ENCODE results near the gene RASGRF2.

The RASGRF2 gene

GRCh38 chr5:81058121-81058520 lies 98.0 kb downstream of the RASGRF2 start:
- Mint-ChIP-seq H3K4me1 (no peaks in the 10 kb centered on the region), H3K27me3 (ENCODE audit: low read depth, poor library complexity) (peaks cover 15% of the 10 kb centered on the region), H3K36me3 (ENCODE audit: low read depth) (no peaks in the 10 kb centered on the region), H3K4me3 (no peak overlapping the region), H3K27ac (no peak overlapping the region), H3K9me3 (peaks cover 10% of the 10 kb centered on the region)
- no peak for DNase-seq
- TF ChIP-seq, protein P1, sequence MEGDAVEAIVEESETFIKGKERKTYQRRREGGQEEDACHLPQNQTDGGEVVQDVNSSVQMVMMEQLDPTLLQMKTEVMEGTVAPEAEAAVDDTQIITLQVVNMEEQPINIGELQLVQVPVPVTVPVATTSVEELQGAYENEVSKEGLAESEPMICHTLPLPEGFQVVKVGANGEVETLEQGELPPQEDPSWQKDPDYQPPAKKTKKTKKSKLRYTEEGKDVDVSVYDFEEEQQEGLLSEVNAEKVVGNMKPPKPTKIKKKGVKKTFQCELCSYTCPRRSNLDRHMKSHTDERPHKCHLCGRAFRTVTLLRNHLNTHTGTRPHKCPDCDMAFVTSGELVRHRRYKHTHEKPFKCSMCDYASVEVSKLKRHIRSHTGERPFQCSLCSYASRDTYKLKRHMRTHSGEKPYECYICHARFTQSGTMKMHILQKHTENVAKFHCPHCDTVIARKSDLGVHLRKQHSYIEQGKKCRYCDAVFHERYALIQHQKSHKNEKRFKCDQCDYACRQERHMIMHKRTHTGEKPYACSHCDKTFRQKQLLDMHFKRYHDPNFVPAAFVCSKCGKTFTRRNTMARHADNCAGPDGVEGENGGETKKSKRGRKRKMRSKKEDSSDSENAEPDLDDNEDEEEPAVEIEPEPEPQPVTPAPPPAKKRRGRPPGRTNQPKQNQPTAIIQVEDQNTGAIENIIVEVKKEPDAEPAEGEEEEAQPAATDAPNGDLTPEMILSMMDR (IDR thresholded peaks at IDR 0.05): no peak

- no peaks in the 10 kb centered on the region for H3K4me1 Mint-ChIP-seq
Observed at GRCh38 chr5:81065492-81065891, 105.3 kb downstream of the RASGRF2 start.

DNA sequence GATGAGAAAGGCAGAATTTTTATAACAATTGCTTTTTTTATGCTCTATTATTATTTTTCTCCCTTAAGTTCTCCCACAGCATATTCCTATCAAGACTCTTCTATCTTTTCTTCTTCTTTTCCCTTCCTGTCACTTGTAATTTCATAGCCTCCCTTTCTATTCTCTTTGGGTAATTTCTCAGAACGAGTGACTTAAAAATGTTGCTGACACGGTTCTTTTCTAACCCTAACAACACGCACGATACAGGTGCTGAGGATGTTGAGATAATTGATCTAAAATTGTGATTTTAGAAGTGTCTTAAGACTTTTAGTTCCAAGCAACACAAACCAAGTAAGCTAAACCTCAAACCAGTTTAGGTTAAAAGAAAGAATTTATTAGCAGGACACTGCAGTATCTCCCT lies 105.9 kb downstream of the RASGRF2 start:
- no peaks in the 10 kb centered on the region for H3K36me3 Mint-ChIP-seq (ENCODE audit: low read depth)
- no peak for DNase-seq
- H3K27me3 Mint-ChIP-seq (ENCODE audit: low read depth, poor library complexity): peaks cover 11% of the 10 kb centered on the region
- TF ChIP-seq, protein P1 (IDR thresholded peaks at IDR 0.05): no peak
- no peaks in the 10 kb centered on the region for H3K9me3 Mint-ChIP-seq
- H3K27ac Mint-ChIP-seq: no peak overlapping the region
- H3K4me3 Mint-ChIP-seq: no peak overlapping the region
- H3K4me1 Mint-ChIP-seq: no peaks in the 10 kb centered on the region

More at GRCh38 chr5:81065492-81065891, 105.3 kb downstream of the RASGRF2 start:
- DNase-seq: no peak
- Mint-ChIP-seq H3K36me3 (ENCODE audit: low read depth) (no peaks in the 10 kb centered on the region), H3K27me3 (ENCODE audit: low read depth, poor library complexity) (peaks cover 11% of the 10 kb centered on the region), H3K9me3 (no peaks in the 10 kb centered on the region), H3K27ac (no peak overlapping the region), H3K4me3 (no peak overlapping the region)
- TF ChIP-seq, protein P1 (IDR thresholded peaks at IDR 0.05): no peak

- H3K4me3 Mint-ChIP-seq: no peak overlapping the region
- H3K4me1 Mint-ChIP-seq: no peaks in the 10 kb centered on the region
- no peaks in the 10 kb centered on the region for H3K9me3 Mint-ChIP-seq
- H3K27me3 Mint-ChIP-seq (ENCODE audit: low read depth, poor library complexity): peaks cover 11% of the 10 kb centered on the region
- DNase-seq: no peak
- no peaks in the 10 kb centered on the region for H3K36me3 Mint-ChIP-seq (ENCODE audit: low read depth)
- no peak overlapping the region for H3K27ac Mint-ChIP-seq
- TF ChIP-seq, protein P1 (IDR thresholded peaks at IDR 0.05): no peak
Observed at GRCh38 chr5:81067406-81067805, 107.2 kb downstream of the RASGRF2 start.

DNA sequence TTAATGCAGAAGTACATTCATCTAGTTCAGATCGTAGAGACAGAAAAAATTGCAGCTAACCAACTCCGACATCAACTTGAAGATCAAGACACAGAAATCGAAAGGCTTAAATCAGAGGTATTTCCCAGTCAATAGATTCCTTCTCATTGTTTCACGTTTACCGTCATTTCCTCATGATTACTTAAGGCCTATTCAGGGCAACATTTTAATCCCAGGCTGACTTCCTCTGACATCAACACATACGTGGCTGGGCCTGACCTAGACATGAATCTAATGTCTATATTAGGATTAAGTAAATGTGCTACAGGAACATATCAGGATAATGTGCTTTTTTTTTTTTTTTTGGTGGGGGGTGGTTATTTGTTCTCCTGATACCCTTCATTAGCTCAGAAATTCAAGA lies 107.9 kb downstream of the RASGRF2 start:
- Mint-ChIP-seq H3K4me1 (no peaks in the 10 kb centered on the region), H3K27me3 (ENCODE audit: low read depth, poor library complexity) (peaks cover 8% of the 10 kb centered on the region), H3K4me3 (no peak overlapping the region), H3K36me3 (ENCODE audit: low read depth) (no peaks in the 10 kb centered on the region), H3K9me3 (no peaks in the 10 kb centered on the region), H3K27ac (no peak overlapping the region)
- no peak for DNase-seq
- TF ChIP-seq, protein P1 (IDR thresholded peaks at IDR 0.05): no peak

GRCh38 chr5:81068635-81069034 lies 108.5 kb downstream of the RASGRF2 start:
- TF ChIP-seq, protein P1 (IDR thresholded peaks at IDR 0.05): no peak

More at GRCh38 chr5:81068635-81069034, 108.5 kb downstream of the RASGRF2 start:
- Mint-ChIP-seq H3K36me3 (ENCODE audit: low read depth) (no peaks in the 10 kb centered on the region), H3K4me3 (no peak overlapping the region), H3K27me3 (ENCODE audit: low read depth, poor library complexity) (peaks cover 4% of the 10 kb centered on the region), H3K4me1 (no peaks in the 10 kb centered on the region), H3K27ac (no peak overlapping the region), H3K9me3 (no peaks in the 10 kb centered on the region)
- no peak for DNase-seq

Measured in nephron progenitor cell (in vitro differentiated cells).